NAMALWA (cell line): ENCODE measurements around the gene CLCN3.
"Not testable (repeated sequence)": the region's sequence is repeated elsewhere in the genome, so short reads cannot be mapped to it uniquely, and the experiment has no call there.

Experiments used
- DNase-seq: peaks from one replicate; pipeline ENCODE4 v3.0.0-alpha.2; 2015; ENCODE audit warnings: low spot score

CLCN3 gene

DNA sequence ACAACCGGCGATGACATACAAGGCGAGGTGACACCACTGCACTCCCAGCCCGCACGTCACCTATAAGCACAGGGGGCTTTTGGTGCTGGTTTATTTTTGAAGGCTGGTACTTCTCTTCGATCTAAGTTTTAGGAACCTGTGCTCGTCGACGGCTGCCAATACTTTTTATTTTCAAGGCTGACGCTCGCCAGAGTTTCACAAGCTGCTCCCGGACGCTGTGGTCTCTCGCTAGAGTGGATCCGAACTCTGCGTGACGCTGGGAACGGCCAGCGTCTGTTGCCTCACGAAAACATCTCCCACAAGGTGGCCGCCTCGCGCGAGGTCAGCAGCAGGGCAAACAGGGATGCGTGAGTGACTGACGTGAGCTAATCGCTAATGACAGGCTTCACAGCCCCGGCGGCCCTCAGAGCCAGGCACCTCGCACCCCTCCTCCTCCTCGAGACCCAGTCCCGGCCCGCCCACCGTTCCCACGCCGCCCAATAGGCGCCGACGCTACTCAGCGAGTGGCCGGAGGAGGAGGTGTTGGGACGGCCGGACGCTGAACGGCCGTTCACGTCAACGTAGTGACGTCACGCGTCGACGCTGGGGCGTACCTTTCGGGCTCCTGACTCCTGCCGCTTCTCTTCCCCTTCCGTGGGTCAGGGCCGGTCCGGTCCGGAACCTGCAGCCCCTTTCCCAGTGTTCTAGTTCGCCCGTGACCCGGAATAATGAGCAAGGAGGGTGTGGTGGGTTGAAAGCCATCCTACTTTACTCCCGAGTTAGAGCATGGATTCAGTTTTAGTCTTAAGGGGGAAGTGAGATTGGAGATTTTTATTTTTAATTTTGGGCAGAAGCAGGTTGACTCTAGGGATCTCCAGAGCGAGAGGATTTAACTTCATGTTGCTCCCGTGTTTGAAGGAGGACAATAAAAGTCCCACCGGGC, at the start of gene CLCN3:
Gene CLCN3, plus strand, starts transcription at position 621 of the 922 bp plus-strand sequence. CDS start 15,351 bp downstream, outside the sequence.
- DNase-seq: peak; percentile 98

DNA sequence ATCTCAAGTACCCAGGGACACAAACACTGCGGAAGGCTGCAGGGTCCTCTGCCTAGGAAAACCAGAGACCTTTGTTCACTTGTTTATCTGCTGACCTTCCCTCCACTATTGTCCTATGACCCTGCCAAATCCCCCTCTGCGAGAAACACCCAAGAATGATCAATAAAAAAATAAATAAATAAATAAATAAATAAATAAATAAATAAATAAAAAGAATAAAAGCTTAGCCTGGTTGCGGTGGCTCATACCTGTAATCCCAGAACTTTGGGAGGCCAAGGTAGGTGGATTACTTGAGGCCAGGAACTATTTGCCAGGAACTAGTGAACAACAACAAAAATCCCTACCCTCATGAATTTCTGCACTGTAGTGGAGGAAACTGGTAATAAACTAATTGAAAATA, 49.4 kb upstream of the CLCN3 start:
- not testable (repeated sequence) for DNase-seq

DNA sequence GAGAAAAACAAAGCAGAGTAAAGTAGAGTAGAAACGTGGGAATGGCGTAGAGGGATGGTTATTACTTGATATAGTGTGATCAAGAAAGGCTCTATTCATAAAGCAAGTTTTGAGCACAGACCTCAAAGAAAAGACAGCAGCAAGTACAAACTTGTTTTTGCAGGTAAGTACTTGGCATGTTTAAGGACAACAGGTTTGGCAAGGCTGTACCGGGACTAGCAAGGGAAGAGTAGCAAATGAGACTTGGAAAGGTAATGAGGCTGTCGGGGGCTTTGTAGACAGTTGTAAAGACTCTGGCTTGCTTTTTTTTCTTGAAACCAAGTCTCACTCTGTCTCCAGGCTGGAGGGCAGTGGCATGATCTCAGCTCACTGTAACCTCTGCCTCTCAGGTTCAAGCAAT, 48.9 kb upstream of the CLCN3 start:
- DNase-seq: no peak

DNA sequence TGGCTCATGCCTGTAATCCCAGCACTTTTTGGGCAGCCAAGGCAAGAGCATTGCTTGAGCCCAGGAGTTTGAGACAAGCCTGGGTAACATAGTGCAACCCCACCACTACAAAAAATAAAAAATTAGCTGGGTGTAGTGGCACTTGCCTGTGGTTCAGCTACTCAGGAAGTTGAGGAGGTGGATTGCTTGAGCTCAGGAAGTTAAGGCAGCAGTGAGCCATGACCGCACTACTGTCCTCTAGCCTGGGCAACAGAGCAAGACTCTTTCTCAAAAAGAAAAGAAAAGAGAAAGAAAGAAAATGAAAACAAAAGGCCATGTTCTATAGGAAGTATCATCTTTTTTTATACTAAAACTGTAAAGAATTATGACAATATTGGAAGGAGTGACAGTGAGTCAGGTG, 46.5 kb upstream of the CLCN3 start:
- no peak for DNase-seq

DNA sequence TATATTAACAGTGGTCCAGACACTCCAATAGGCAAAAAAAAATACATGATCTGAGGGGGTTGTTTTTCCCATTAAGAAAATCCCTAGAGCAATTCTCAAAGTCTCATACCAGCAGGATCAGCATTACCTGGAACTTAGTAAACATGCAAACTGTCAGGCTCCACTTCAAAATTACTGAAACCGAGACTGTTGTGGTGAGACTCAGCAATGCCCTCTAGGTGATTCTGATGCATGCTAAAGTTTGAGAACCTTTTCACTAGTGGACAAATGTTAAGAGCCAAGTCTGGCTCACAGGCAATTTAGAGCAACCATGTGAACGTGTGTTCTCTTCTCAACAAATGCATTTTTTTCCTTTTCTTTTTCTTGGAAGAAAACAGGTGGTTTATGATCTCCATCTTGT, 38.2 kb upstream of the CLCN3 start:
- DNase-seq: no peak

GRCh38 chr4:169582706-169583105, 37.7 kb upstream of the CLCN3 start:
- no peak for DNase-seq

DNA sequence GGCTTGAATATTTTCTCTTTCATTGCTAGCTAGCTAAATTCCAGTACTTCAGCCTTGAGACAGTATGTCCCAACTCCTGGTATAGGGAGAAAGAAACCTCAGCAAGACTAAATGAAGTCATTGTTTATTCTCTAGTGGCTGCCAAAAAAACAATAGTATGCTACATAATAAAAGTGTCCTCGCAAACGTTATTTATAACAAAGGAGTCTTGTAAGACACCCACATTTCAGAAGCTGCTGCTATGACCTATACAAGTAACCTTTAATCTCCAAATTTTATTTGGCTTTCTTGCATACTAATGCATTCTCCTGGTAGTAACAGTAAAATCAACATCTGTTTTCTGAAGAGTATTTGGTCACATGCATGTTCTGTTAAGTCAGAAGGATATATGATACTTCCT, 36.8 kb upstream of the CLCN3 start:
- DNase-seq: no peak

- DNase-seq: no peak
Observed at GRCh38 chr4:169593050-169593560, 27.3 kb upstream of the CLCN3 start.

- DNase-seq: no peak
Observed at GRCh38 chr4:169594560-169595195, 25.7 kb upstream of the CLCN3 start.

GRCh38 chr4:169601016-169601771, 19.2 kb upstream of the CLCN3 start:
- no peak for DNase-seq

GRCh38 chr4:169603312-169603711, 17.1 kb upstream of the CLCN3 start:
- no peak for DNase-seq

DNA sequence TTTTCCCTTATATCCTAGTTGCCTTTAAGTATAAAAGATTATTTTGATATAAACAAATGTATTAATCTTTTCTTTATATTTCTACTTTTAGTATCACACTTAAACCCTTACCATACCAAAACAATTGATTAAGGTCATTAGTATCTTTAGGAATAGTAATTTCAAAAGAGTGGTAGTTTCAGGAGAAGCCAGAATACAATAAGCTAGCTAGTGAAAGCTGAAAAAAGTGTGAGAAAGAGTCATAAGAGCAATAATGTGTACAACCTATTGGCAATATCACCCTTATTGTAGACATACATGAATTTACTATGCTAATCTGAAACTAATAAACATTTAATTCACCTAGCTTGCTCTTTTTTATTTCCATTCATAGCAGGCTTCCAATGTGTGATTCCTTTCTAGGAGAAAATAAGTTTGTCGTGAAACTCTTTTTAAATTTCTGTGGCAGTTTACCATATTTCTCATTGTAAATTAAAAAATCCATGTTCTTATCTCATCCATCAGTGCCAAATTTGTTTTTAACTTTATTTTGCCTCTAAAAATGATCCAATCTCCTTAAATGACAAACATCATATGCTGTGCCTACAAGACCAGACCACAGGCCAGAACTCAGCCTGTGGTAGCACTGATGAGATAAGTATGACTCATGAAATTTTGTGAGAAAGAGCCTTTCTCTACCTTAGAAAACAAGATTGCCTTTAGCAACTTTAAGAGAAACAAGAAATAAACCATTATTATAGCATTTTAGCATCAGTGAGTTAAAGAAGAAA, 16.1 kb upstream of the CLCN3 start:
- no peak for DNase-seq

GRCh38 chr4:169604903-169605331, 15.5 kb upstream of the CLCN3 start:
- DNase-seq: no peak

GRCh38 chr4:169611157-169611556, 9.2 kb upstream of the CLCN3 start:
- no peak for DNase-seq

- peak; percentile 90 for DNase-seq
Observed at GRCh38 chr4:169611991-169612870, 8.1 kb upstream of the CLCN3 start, which contains the start of gene NEK1. Gene NEK1 (minus strand): TSS chr4:169612583. CDS start chr4:169602630, 9,953 bp downstream.

- DNase-seq: peak; percentile 88
Observed at GRCh38 chr4:169612871-169613859, 7.2 kb upstream of the CLCN3 start.

- no peak for DNase-seq
Observed at GRCh38 chr4:169615467-169616106, 4.8 kb upstream of the CLCN3 start.

- DNase-seq: no peak
Observed at GRCh38 chr4:169616846-169617245, 3.5 kb upstream of the CLCN3 start.

- no peak for DNase-seq
Observed at GRCh38 chr4:169617306-169617705, 3.1 kb upstream of the CLCN3 start.
